Measurements from ENCODE around the gene COL19A1.

GRCh38 chr6:70180183-70180900 lies 314.0 kb downstream of the COL19A1 start:
- TF ChIP-seq CTCF (IDR thresholded peaks at IDR 0.05) (no peak), ZFX (IDR thresholded peaks at IDR 0.05; ENCODE audit: borderline replicate concordance) (no peak)
